OCI-LY3 (cell line): ENCODE measurements around the gene TRIM63.

ENCODE experiments used
- CTCF ChIP-seq: fragments of 200-600, 300-600 bp; sonication (generic); IDR thresholded peaks from 2 replicates; pipeline ENCODE4 v1.5.1; 2014; ENCODE audit warnings: antibody characterized with exemption, low read length, low read depth
- EZH2phosphoT487 ChIP-seq: fragments of 200-600 bp; shearing (Covaris generic); IDR thresholded peaks from 2 replicates; pipeline ENCODE4 v1.6.1; 2018; ENCODE audit warnings: antibody characterized with exemption, mixed run types, low read depth

- TF ChIP-seq CTCF (no peak), EZH2phosphoT487 (no peak)
Measured at GRCh38 chr1:26017606-26018005, 49.8 kb downstream of the TRIM63 start.
